ENCODE measurements around the gene CAMK2D. TPM values are rescaled to one million over a fixed set of nuclear protein-coding genes. Genes with fewer than 3 reads are reported as not detected.

The CAMK2D gene
- total RNA-seq, 1 experiment from 2014 or later, result 15.4 TPM

DNA sequence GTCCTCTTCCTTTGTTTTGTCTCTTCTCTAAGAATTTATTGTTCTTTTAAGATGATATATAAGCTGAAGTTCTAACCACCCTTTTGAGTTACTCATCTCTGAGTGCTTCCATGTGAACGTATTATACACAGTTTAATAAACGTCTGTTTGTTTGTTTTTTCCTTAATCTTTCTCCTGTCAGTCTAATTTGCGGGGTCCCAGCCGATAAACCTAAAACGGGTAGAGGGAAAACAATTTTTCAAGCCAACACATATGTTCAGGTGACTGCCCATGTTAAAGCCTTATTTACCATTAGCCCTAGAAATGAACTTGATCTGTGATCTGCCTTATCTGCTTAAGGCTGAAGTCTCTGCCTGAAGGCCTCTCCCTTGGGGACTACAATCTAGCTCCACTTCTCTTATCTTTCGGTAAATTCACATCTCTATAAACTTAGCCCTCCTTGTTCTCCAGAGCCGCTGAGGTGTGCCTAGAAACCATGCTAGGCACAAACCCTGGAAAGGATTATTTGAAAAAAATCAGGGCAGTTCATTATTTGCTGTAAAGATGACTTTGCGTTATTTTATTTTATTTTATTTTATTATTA lies 158.8 kb downstream of the CAMK2D start:
- no peaks in the 10 kb centered on the region for H4K20me1 ChIP-seq (ENCODE audit: low read length)
- no peak overlapping the region for H3K4me2 ChIP-seq (ENCODE audit: low read length)
- DNase-seq, result no peak
- ATAC-seq, result no peak
- POLR2A ChIA-PET (ENCODE audit: unreplicated experiment), result no interaction called here
- intact Hi-C loops (cut with micrococcal nuclease), result no loop called here
- H3K9me2 ChIP-seq (replicated peaks; ENCODE audit: low read length), result no peaks in the 10 kb centered on the region
- H3K27ac ChIP-seq (ENCODE audit: low read length), result no peak overlapping the region
- H3K9ac ChIP-seq (ENCODE audit: low read length), result no peak overlapping the region
- CTCF ChIA-PET, result no interaction called here
- H3K36me3 ChIP-seq (ENCODE audit: low read depth, low read length), result no peaks in the 10 kb centered on the region
- TF ChIP-seq, protein P1, sequence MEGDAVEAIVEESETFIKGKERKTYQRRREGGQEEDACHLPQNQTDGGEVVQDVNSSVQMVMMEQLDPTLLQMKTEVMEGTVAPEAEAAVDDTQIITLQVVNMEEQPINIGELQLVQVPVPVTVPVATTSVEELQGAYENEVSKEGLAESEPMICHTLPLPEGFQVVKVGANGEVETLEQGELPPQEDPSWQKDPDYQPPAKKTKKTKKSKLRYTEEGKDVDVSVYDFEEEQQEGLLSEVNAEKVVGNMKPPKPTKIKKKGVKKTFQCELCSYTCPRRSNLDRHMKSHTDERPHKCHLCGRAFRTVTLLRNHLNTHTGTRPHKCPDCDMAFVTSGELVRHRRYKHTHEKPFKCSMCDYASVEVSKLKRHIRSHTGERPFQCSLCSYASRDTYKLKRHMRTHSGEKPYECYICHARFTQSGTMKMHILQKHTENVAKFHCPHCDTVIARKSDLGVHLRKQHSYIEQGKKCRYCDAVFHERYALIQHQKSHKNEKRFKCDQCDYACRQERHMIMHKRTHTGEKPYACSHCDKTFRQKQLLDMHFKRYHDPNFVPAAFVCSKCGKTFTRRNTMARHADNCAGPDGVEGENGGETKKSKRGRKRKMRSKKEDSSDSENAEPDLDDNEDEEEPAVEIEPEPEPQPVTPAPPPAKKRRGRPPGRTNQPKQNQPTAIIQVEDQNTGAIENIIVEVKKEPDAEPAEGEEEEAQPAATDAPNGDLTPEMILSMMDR (conservative IDR thresholded peaks at IDR 0.05; ENCODE audit: low read depth, low read length), result no peak
- TF ChIP-seq EZH2phosphoT487 (IDR thresholded peaks at IDR 0.05; ENCODE audit: borderline replicate concordance, low read length), result no peak
- H3K4me3 ChIP-seq (ENCODE audit: low read length), result no peak overlapping the region
- H3K79me2 ChIP-seq (ENCODE audit: low read length), result no peaks in the 10 kb centered on the region
- H3K4me1 ChIP-seq (ENCODE audit: insufficient read depth, low read length), result no peaks in the 10 kb centered on the region
- H3K9me3 ChIP-seq (ENCODE audit: low read length), result no peaks in the 10 kb centered on the region
- H2AFZ ChIP-seq (ENCODE audit: low read length), result no peak overlapping the region
- no peaks in the 10 kb centered on the region for H3K27me3 ChIP-seq (ENCODE audit: low read length)
- H3F3A ChIP-seq (ENCODE audit: low read length, unreplicated experiment), result no peaks in the 10 kb centered on the region
- BruUV-seq (replicated peaks), result no TSS peak

DNA sequence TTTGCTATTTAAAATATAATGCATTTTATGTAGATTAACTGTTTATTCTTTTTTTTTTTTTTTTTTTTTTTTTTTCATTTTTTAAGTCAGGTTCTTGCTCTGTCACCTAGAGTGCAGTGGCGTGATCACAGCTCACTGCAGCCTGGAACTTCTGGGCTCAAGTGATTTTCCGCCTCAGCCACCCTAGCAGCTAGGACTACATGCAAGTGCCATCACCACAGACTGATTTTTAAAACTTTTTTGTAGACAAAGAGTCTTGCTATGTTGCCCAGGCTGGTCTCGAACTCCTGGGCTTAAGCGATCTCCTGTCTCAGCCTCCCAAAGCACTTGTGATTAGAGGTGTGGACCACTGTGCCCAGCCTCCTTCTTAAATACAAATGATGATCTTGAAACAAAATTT lies 159.9 kb downstream of the CAMK2D start:
- Histone ChIP-seq H3K4me2 (ENCODE audit: low read length) (no peak overlapping the region), H3K9me2 (replicated peaks; ENCODE audit: low read length) (no peaks in the 10 kb centered on the region), H3K4me3 (ENCODE audit: low read length) (no peak overlapping the region), H4K20me1 (ENCODE audit: low read length) (no peaks in the 10 kb centered on the region), H3K27me3 (ENCODE audit: low read length) (no peaks in the 10 kb centered on the region), H3F3A (ENCODE audit: low read length, unreplicated experiment) (no peaks in the 10 kb centered on the region), H2AFZ (ENCODE audit: low read length) (no peak overlapping the region), H3K9ac (ENCODE audit: low read length) (no peak overlapping the region), H3K79me2 (ENCODE audit: low read length) (no peaks in the 10 kb centered on the region), H3K27ac (ENCODE audit: low read length) (no peak overlapping the region), H3K4me1 (ENCODE audit: insufficient read depth, low read length) (no peaks in the 10 kb centered on the region), H3K9me3 (ENCODE audit: low read length) (no peaks in the 10 kb centered on the region), H3K36me3 (ENCODE audit: low read depth, low read length) (no peaks in the 10 kb centered on the region)
- BruUV-seq (replicated peaks), result no TSS peak
- DNase-seq, result no peak
- intact Hi-C loops (cut with micrococcal nuclease), result no loop called here
- POLR2A ChIA-PET (ENCODE audit: unreplicated experiment), result no interaction called here
- no peak for TF ChIP-seq EZH2 (IDR thresholded peaks at IDR 0.05; ENCODE audit: low read length, unreplicated experiment)
- TF ChIP-seq, protein P1 (conservative IDR thresholded peaks at IDR 0.05; ENCODE audit: low read depth, low read length), result no peak
- CTCF ChIA-PET, result no interaction called here
- no peak for ATAC-seq

GRCh38 chr4:113596396-113596795 lies 165.1 kb downstream of the CAMK2D start:
- H4K20me1 ChIP-seq (ENCODE audit: low read length), result no peaks in the 10 kb centered on the region
- BruUV-seq (replicated peaks), result no TSS peak
- H3K9ac ChIP-seq (ENCODE audit: low read length), result no peak overlapping the region
- H3K4me3 ChIP-seq (ENCODE audit: low read length), result no peak overlapping the region
- no peak overlapping the region for H3K27ac ChIP-seq (ENCODE audit: low read length)
- ATAC-seq (no peak), DNase-seq (no peak)
- CTCF ChIA-PET, result no interaction called here
- H3K36me3 ChIP-seq (ENCODE audit: low read depth, low read length), result no peaks in the 10 kb centered on the region
- H3F3A ChIP-seq (ENCODE audit: low read length, unreplicated experiment), result no peaks in the 10 kb centered on the region
- peaks cover 12% of the 10 kb centered on the region for H3K4me1 ChIP-seq (ENCODE audit: insufficient read depth, low read length)
- H3K4me2 ChIP-seq (ENCODE audit: low read length), result no peak overlapping the region
- POLR2A ChIA-PET (ENCODE audit: unreplicated experiment), result no interaction called here
- intact Hi-C loops (cut with micrococcal nuclease), result no loop called here
- H3K27me3 ChIP-seq (ENCODE audit: low read length), result no peaks in the 10 kb centered on the region
- no peaks in the 10 kb centered on the region for H3K79me2 ChIP-seq (ENCODE audit: low read length)
- H2AFZ ChIP-seq (ENCODE audit: low read length), result no peak overlapping the region
- no peaks in the 10 kb centered on the region for H3K9me2 ChIP-seq (replicated peaks; ENCODE audit: low read length)
- H3K9me3 ChIP-seq (ENCODE audit: low read length), result no peaks in the 10 kb centered on the region
- TF ChIP-seq EZH2phosphoT487 (IDR thresholded peaks at IDR 0.05; ENCODE audit: borderline replicate concordance, low read length), result no peak
- TF ChIP-seq EZH2 (IDR thresholded peaks at IDR 0.05; ENCODE audit: low read length, unreplicated experiment), result no peak
- TF ChIP-seq, protein P1 (conservative IDR thresholded peaks at IDR 0.05; ENCODE audit: low read depth, low read length), result no peak
